Cardiac muscle cell (in vitro differentiated cells and primary cell): ENCODE results near the gene ADAMTS18. TPM values are rescaled to one million over a fixed set of nuclear protein-coding genes. Genes with fewer than 3 reads are reported as not detected.

Experiments
- DNase-seq, 2 donors: peaks; one replicate each; pipeline versions ENCODE4 v3.0.0 to v3.0.0-alpha.2; 2010 to 2017; ENCODE audit warnings: low read depth in 1 of 2, low spot score in 1 of 2
- H3K27ac ChIP-seq: fragments of 200-600 bp; sonication (generic); 2 replicates; pipeline ENCODE4 v1.5.1; 2016
- H3K27me3 ChIP-seq: fragments of 200-600 bp; sonication (generic); 2 replicates; pipeline ENCODE4 v1.6.0; 2016; ENCODE audit warnings: control low read depth
- H3K36me3 ChIP-seq: fragments of 200-600 bp; sonication (generic); 2 replicates; pipeline ENCODE4 v1.5.1; 2016; ENCODE audit warnings: control low read depth
- H3K4me1 ChIP-seq: fragments of 200-600 bp; sonication (generic); 2 replicates; pipeline ENCODE4 v1.8.1; 2017; ENCODE audit warnings: low read depth, mild to moderate bottlenecking, mixed run types
- H3K4me3 ChIP-seq: fragments of 200-600 bp; sonication (generic); 2 replicates; pipeline ENCODE4 v1.5.1; 2016; ENCODE audit warnings: mild to moderate bottlenecking
- H3K9me3 ChIP-seq: fragments of 200-600 bp; sonication (generic); 2 replicates; pipeline ENCODE4 v1.5.1; 2017; ENCODE audit warnings: low read depth, mild to moderate bottlenecking, control low read depth
- polyA plus RNA-seq: library from polyadenylated mRNA; unstranded; fragments of >200 nt; fragmentation: Nextera tagmentation; extraction: Ambion mirVana; gene quantifications from 2 replicates; pipeline ENCODE4 v1.2.1, GENCODE V29; 2016
- total RNA-seq: library from RNA; depleted of rRNA; stranded (reverse); fragments of >200 nt; gene quantifications from 2 replicates; pipeline ENCODE4 v1.2.3, GENCODE V29; 2016
- TF ChIP-seq, protein P1 (sequence below): IDR thresholded peaks from 2 replicates; pipeline ENCODE4 v1.5.1; 2012; ENCODE audit warnings: low read depth, mild to moderate bottlenecking, low read length

ADAMTS18 gene, protein sequence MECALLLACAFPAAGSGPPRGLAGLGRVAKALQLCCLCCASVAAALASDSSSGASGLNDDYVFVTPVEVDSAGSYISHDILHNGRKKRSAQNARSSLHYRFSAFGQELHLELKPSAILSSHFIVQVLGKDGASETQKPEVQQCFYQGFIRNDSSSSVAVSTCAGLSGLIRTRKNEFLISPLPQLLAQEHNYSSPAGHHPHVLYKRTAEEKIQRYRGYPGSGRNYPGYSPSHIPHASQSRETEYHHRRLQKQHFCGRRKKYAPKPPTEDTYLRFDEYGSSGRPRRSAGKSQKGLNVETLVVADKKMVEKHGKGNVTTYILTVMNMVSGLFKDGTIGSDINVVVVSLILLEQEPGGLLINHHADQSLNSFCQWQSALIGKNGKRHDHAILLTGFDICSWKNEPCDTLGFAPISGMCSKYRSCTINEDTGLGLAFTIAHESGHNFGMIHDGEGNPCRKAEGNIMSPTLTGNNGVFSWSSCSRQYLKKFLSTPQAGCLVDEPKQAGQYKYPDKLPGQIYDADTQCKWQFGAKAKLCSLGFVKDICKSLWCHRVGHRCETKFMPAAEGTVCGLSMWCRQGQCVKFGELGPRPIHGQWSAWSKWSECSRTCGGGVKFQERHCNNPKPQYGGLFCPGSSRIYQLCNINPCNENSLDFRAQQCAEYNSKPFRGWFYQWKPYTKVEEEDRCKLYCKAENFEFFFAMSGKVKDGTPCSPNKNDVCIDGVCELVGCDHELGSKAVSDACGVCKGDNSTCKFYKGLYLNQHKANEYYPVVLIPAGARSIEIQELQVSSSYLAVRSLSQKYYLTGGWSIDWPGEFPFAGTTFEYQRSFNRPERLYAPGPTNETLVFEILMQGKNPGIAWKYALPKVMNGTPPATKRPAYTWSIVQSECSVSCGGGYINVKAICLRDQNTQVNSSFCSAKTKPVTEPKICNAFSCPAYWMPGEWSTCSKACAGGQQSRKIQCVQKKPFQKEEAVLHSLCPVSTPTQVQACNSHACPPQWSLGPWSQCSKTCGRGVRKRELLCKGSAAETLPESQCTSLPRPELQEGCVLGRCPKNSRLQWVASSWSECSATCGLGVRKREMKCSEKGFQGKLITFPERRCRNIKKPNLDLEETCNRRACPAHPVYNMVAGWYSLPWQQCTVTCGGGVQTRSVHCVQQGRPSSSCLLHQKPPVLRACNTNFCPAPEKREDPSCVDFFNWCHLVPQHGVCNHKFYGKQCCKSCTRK (N-terminal part only)
- total RNA-seq (0.06 and 0.67 TPM in 2 replicates), polyA plus RNA-seq (not detected in 2 replicates)

DNA sequence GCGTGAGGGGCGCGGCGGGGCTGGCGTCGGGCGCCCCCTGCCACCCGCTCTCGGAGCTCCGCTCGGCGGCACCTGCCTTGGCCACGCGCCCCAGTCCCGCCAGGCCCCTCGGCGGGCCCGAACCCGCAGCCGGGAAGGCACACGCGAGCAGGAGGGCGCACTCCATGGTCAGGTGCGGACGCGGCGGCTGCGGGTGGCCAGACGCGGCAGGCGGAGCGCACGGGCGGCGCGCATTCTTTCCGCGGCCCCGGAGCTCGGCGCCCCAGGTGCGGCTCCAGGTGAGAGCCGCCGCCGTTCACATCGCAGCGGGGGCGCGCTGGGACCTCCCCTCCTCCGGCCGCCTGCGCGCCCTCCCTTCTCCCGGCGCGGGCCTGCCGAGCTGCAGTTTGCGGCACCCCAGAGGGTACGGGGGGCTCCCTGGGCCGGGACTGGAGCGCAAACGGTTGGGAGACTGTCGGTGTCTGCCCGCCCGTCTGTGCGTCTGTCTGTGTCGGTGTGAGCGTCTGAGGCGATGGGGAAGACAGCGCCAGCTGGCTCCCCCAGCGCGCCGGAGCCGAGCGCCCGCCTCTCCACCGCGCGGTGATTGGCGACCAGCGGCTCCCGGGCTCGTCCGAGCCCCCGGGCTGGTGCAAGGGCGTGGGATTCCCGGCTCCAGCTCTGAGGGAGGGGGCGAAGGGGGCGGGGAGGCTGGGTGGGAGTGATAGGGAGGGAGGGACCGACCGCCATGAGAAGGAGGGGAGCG, at the start of gene ADAMTS18:
ADAMTS18 (minus strand) TSS at position 505 of the 742 bp plus-strand sequence; CDS start at position 166, 339 bp downstream.
- H3K27me3 ChIP-seq: peaks cover 62% of the 10 kb centered on the region
- H3K4me3 ChIP-seq: peak within 1 kb of the TSS; percentile 40
- DNase-seq: peak in 1 of 2 donors; percentile 25
- TF ChIP-seq, protein P1, sequence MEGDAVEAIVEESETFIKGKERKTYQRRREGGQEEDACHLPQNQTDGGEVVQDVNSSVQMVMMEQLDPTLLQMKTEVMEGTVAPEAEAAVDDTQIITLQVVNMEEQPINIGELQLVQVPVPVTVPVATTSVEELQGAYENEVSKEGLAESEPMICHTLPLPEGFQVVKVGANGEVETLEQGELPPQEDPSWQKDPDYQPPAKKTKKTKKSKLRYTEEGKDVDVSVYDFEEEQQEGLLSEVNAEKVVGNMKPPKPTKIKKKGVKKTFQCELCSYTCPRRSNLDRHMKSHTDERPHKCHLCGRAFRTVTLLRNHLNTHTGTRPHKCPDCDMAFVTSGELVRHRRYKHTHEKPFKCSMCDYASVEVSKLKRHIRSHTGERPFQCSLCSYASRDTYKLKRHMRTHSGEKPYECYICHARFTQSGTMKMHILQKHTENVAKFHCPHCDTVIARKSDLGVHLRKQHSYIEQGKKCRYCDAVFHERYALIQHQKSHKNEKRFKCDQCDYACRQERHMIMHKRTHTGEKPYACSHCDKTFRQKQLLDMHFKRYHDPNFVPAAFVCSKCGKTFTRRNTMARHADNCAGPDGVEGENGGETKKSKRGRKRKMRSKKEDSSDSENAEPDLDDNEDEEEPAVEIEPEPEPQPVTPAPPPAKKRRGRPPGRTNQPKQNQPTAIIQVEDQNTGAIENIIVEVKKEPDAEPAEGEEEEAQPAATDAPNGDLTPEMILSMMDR: no peak
- no peaks in the 10 kb centered on the region for H3K9me3 ChIP-seq
- H3K36me3 ChIP-seq: no peaks in the 10 kb centered on the region
- peaks cover 17% of the 10 kb centered on the region for H3K4me1 ChIP-seq
- H3K27ac ChIP-seq: no peak within 1 kb of the TSS

DNA sequence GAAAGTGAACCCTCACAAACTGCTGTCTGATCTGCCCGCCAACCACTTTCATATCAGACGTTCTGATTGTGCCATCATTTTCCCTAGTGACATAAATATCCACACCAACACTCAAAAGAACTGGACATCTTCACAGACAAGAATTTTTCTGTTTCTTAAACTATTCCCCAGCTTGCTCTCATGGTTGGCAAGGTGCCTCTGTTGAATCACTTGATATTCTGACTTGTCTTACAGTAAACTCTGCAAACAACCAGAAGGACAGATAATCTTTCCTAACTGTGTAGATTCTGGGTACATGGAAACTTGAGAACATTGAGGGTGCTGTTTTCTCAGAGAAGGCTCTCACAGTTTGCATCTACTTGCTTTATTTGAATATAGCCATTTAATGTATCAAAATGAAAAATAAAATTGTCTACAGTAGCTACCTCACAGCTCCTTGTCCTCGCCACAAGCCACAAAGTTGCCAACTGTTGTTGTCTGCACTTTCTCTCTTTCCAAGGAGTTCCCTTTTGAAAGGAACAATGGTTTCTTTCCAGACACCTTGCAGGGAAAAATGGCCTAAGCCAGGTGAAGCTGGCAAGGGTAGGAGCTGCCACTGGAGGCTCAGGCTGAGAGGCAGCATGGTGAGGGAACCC, 46.0 kb upstream of the ADAMTS18 start:
- H3K4me1 ChIP-seq: no peaks in the 10 kb centered on the region
- no peak for DNase-seq

GRCh38 chr16:77472262-77472661, 37.4 kb upstream of the ADAMTS18 start:
- Histone ChIP-seq H3K4me3 (no peak overlapping the region), H3K36me3 (no peaks in the 10 kb centered on the region), H3K27ac (no peak overlapping the region), H3K27me3 (peaks cover 3% of the 10 kb centered on the region), H3K9me3 (no peaks in the 10 kb centered on the region), H3K4me1 (no peaks in the 10 kb centered on the region)
- no peak for DNase-seq
- TF ChIP-seq, protein P1: no peak

More for the DNA sequence above, 46.0 kb upstream of the ADAMTS18 start:
- Histone ChIP-seq H3K27ac (no peak overlapping the region), H3K27me3 (peaks cover 21% of the 10 kb centered on the region), H3K9me3 (no peaks in the 10 kb centered on the region), H3K36me3 (no peaks in the 10 kb centered on the region), H3K4me3 (no peak overlapping the region)
- TF ChIP-seq, protein P1: no peak

GRCh38 chr16:77470851-77471250, 36.0 kb upstream of the ADAMTS18 start:
- no peaks in the 10 kb centered on the region for H3K36me3 ChIP-seq
- no peak overlapping the region for H3K27ac ChIP-seq
- no peaks in the 10 kb centered on the region for H3K9me3 ChIP-seq
- no peak overlapping the region for H3K4me3 ChIP-seq
- peaks cover 3% of the 10 kb centered on the region for H3K27me3 ChIP-seq
- TF ChIP-seq, protein P1: no peak
- no peaks in the 10 kb centered on the region for H3K4me1 ChIP-seq
- DNase-seq: peak in 1 of 2 donors; percentile 26
